Stomach (tissue), 9 donors: ENCODE measurements around the gene FAM3D. TPM values are rescaled to one million over a fixed set of nuclear protein-coding genes. Genes with fewer than 3 reads are reported as not detected.

ENCODE experiments used
- DNase-seq, 2 donors: peaks; one replicate each; pipeline versions ENCODE4 v3.0.0 to v3.0.0-alpha.2; 2013 to 2019
- H3K27ac ChIP-seq, 5 donors: fragments of 200-600 bp in 4 of 5; sonication (generic) in 4 of 5; one replicate each; pipeline ENCODE4 v1.5.1; 2013 to 2019; ENCODE audit warnings: mild to moderate bottlenecking in 1 of 5, moderate library complexity in 1 of 5
- H3K27me3 ChIP-seq, 3 donors: fragments of 200-600 bp; sonication (generic); one replicate each; pipeline ENCODE4 v1.5.1; 2017 to 2019; ENCODE audit warnings: mixed run types in 1 of 3
- H3K36me3 ChIP-seq, 4 donors: fragments of 200-600 bp; sonication (generic); 1 replicate in 3 of 4; 2 replicates in 1 of 4; pipeline ENCODE4 v1.5.1; 2016 to 2019
- H3K4me1 ChIP-seq, 4 donors: fragments of 200-600 bp; sonication (generic); one replicate each; pipeline ENCODE4 v1.5.1; 2016 to 2019
- H3K4me3 ChIP-seq, 4 donors: fragments of 200-600 bp; sonication (generic) in 3 of 4; one replicate each; pipeline ENCODE4 v1.5.1; 2016 to 2019; ENCODE audit warnings: mild to moderate bottlenecking in 1 of 4
- H3K9me3 ChIP-seq, 4 donors: fragments of 200-600 bp; sonication (generic); one replicate each; pipeline ENCODE4 v1.5.1; 2016 to 2019
- EP300 ChIP-seq: sonication (generic); formaldehyde crosslinking; IDR thresholded peaks from one replicate; pipeline ENCODE4 v1.6.1; 2017; ENCODE audit warnings: antibody characterized with exemption
- POLR2A ChIP-seq, 4 donors: fragments of 450-650 bp; IDR thresholded peaks; one replicate each; pipeline ENCODE4 v1.6.1; 2016; ENCODE audit warnings: antibody characterized with exemption in 4 of 4, control low read depth in 2 of 4, mild to moderate bottlenecking in 1 of 4, moderate library complexity in 1 of 4
- POLR2AphosphoS5 ChIP-seq, 3 donors: sonication (generic); formaldehyde crosslinking; IDR thresholded peaks; one replicate each; pipeline ENCODE4 v1.6.1; 2016; ENCODE audit warnings: antibody characterized with exemption in 3 of 3
- WGBS, 5 donors: extraction: QIAGEN DNeasy Blood & Tissue Kit in 3 of 5; methylation state at CpG; one replicate each; pipeline versions ENCODE4 v1.1.5 to v1.1.7; 2013 to 2018; 5-methylcytosine and 5-hydroxymethylcytosine counted together
- intact Hi-C: fragments of 100-400 bp; cut with DNase I; formaldehyde crosslinking; loops from one replicate; pipeline ENCODE4 v1.15.1; 2023; ENCODE audit warnings: low total_unique reads
- polyA plus RNA-seq, 3 donors: library from polyadenylated mRNA; stranded (reverse); fragments of 200-250 nt; gene quantifications; one replicate each; pipeline ENCODE4 v1.2.3, GENCODE V29; 2013
- total RNA-seq, 5 donors: library from RNA; depleted of rRNA; stranded (reverse); fragments of >200 nt; gene quantifications; one replicate each; pipeline versions ENCODE4 v1.1.0 to v1.2.3, GENCODE V29; 2014 to 2016
- TF ChIP-seq, protein P1 (sequence below), 7 experiments: fragments of 450-650 bp in 4 of 7; fragments of 200-600 bp in 3 of 7; sonication (generic) in 3 of 7; IDR thresholded peaks; one replicate each; pipeline ENCODE4 v1.5.1; 2016 to 2019; ENCODE audit warnings: antibody characterized with exemption in 7 of 7, control low read depth in 2 of 7, mild to moderate bottlenecking in 1 of 7
- donor health status: healthy with polysubstance abuse.
- donor health status: Bipolar disorder and iron deficiency.
- donor health status: healthy.

FAM3D gene
- total and polyA plus RNA-seq, 8 donors: 7.6 to 581 (median 39.1) TPM

DNA sequence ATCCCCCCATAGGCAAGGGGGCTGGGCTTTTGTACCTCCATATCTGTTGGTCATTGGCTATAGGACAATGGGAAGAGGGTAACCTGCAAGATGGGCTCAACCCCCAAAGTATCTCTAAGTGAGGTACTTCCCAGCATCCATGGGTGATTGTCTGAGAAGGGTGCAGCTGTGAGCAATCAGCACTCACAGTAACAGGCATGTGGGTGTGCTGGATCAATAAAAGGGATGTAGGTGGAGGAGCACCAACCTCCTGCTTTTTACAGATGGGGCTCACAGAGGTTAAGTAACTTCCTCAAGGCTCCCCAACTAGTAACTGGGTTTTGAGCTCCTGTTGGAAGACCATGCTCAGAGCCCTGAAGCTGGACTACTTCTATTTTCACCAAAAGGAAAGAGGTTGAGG is 63.0 kb downstream of the FAM3D start:
- H3K4me3 ChIP-seq: no peak overlapping the region
- TF ChIP-seq, protein P1, sequence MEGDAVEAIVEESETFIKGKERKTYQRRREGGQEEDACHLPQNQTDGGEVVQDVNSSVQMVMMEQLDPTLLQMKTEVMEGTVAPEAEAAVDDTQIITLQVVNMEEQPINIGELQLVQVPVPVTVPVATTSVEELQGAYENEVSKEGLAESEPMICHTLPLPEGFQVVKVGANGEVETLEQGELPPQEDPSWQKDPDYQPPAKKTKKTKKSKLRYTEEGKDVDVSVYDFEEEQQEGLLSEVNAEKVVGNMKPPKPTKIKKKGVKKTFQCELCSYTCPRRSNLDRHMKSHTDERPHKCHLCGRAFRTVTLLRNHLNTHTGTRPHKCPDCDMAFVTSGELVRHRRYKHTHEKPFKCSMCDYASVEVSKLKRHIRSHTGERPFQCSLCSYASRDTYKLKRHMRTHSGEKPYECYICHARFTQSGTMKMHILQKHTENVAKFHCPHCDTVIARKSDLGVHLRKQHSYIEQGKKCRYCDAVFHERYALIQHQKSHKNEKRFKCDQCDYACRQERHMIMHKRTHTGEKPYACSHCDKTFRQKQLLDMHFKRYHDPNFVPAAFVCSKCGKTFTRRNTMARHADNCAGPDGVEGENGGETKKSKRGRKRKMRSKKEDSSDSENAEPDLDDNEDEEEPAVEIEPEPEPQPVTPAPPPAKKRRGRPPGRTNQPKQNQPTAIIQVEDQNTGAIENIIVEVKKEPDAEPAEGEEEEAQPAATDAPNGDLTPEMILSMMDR (IDR thresholded peaks at IDR 0.05): no peak
- TF ChIP-seq POLR2A (IDR thresholded peaks at IDR 0.05): no peak
- TF ChIP-seq EP300: no peak
- no peak for TF ChIP-seq POLR2AphosphoS5 (IDR thresholded peaks at IDR 0.05)
- H3K36me3 ChIP-seq: no peaks in the 10 kb centered on the region
- peaks cover 0 to 10% (median 2%) of the 10 kb centered on the region in 4 donors for H3K9me3 ChIP-seq
- H3K4me1 ChIP-seq: no peaks in the 10 kb centered on the region
- DNase-seq: no peak
- intact Hi-C loops: no loop called here
- H3K27me3 ChIP-seq: peaks cover 0 to 7% (median 0%) of the 10 kb centered on the region in 3 donors
- H3K27ac ChIP-seq: no peak overlapping the region

DNA sequence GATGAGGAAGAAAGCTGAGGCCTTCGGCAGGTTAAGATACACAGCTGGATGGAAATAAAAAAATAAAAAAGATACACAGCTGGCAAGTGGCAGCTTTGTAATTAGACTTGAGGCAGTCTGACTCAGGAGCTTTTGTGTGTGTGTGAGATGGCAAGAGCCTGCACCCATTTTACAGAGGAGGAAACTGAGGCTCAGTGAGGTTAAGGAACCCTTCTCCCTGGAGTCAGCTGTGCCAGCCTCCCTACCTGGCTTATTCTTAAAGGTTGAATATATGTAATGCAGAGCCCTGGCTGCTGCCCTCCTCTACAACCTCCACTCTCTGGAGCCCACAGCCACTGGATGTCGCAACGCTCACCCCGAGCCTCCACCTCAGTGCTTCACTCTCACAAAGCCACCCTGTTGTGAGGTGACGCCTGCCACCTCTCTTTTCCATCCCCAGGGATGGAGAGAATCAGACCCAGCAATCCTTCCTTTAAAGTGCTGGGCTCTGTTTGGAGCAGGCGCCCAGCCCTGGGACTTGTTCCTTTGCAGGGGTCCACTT is 68.7 kb downstream of the FAM3D start:
- peak overlapping the region in 1 of 5 donors; percentile 56 for H3K27ac ChIP-seq
- WGBS, 5 donors: 78 to 91% (median 85%) methylated on average over 6 of the region's 6 CpGs
- H3K4me1 ChIP-seq: peaks cover 0 to 6% (median 0%) of the 10 kb centered on the region in 4 donors
- TF ChIP-seq POLR2AphosphoS5 (IDR thresholded peaks at IDR 0.05) (no peak), EP300 (no peak), POLR2A (IDR thresholded peaks at IDR 0.05) (no peak)
- TF ChIP-seq, protein P1 (IDR thresholded peaks at IDR 0.05): no peak
- DNase-seq: no peak
- intact Hi-C loops: no loop called here
- H3K36me3 ChIP-seq: no peaks in the 10 kb centered on the region
- H3K4me3 ChIP-seq: no peak overlapping the region
- H3K9me3 ChIP-seq: no peaks in the 10 kb centered on the region
- H3K27me3 ChIP-seq: no peaks in the 10 kb centered on the region

DNA sequence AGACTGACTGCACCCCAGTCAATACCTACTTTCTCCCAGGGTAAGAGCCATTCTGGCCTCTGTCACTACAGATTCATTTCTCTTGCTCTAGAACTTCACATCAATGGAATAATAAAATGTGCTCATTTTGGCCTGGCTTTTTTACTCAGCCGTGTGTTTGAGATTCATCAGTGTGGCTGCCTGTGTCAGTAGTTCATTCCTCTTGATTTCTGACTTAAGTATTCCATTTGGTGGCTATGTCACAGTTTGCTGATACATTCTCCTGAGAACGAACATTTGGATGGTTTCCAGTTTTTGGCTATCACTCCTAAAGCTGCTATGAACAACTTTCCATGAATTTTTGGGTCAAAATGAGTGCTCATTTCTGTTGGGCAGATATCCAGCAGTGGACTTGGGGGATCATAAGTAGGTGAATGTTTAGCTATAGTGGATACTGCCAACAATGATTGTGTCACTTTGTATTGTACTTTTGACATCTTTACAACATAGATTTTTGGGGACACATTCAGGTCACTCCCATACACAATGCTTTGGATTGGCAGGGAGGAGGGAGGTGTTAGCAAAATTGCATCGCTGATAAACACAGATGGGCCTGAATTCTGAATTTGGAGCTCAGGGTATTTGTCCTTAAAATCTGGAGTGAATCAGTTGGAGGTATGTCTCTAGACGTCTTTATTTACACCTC is 69.6 kb downstream of the FAM3D start:
- 44 to 53% (median 47%) methylated on average over 4 of the region's 4 CpGs for WGBS, 5 donors
- TF ChIP-seq POLR2AphosphoS5 (IDR thresholded peaks at IDR 0.05) (no peak), EP300 (no peak), POLR2A (IDR thresholded peaks at IDR 0.05) (no peak)
- TF ChIP-seq, protein P1 (IDR thresholded peaks at IDR 0.05): no peak
- Histone ChIP-seq H3K4me3 (no peak overlapping the region), H3K4me1 (peaks cover 0 to 6% (median 0%) of the 10 kb centered on the region in 4 donors), H3K9me3 (no peaks in the 10 kb centered on the region), H3K36me3 (no peaks in the 10 kb centered on the region), H3K27me3 (no peaks in the 10 kb centered on the region), H3K27ac (no peak overlapping the region)
- no peak for DNase-seq
- intact Hi-C loops: no loop called here

DNA sequence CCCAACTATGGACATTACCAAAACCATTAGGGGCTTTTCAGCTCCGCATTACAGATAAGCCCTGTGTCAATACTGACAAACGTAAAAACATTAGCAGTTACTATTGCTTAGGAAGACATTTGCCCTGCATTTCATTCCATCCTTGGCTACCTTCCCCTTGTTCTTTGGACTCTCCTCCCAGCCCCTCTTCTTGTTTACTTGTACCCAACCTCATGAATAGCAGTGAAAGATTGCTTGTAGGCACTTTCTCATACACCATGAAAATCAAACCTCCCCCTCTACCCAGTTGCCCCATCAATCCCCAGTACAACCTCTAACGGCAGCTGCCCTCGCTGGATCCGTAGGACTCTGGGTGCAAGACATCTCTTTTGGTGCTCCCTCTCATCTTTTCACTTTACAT is 72.5 kb downstream of the FAM3D start:
- H3K4me1 ChIP-seq: peaks cover 0 to 6% (median 0%) of the 10 kb centered on the region in 4 donors
- H3K36me3 ChIP-seq: no peaks in the 10 kb centered on the region
- H3K4me3 ChIP-seq: no peak overlapping the region
- H3K27ac ChIP-seq: no peak overlapping the region
- DNase-seq: no peak
- TF ChIP-seq POLR2A (IDR thresholded peaks at IDR 0.05) (no peak), EP300 (no peak), POLR2AphosphoS5 (IDR thresholded peaks at IDR 0.05) (no peak)
- intact Hi-C loops: no loop called here
- no peaks in the 10 kb centered on the region for H3K9me3 ChIP-seq
- 61 to 74% (median 67%) methylated on average over 5 of the region's 5 CpGs for WGBS, 5 donors
- no peaks in the 10 kb centered on the region for H3K27me3 ChIP-seq
